HCT116 (cell line): ENCODE measurements around the gene SAMD4A. TPM values are rescaled to one million over a fixed set of nuclear protein-coding genes. Genes with fewer than 3 reads are reported as not detected.

Source experiments
- ATAC-seq: fragments of 200-7000 bp; cut with Tn5 transposase; 2 replicates; pipeline ENCODE4 v1.9.1; 2020; ENCODE audit warnings: mild to moderate bottlenecking, moderate library complexity
- BruUV-seq: library from RNA; stranded (reverse); fragments of 400-500 nt; replicated peaks from 2 replicates; lab custom pipeline; 2021; lab: Mats Ljungman, UMichigan
- CTCF ChIA-PET: fragments of 300-600 bp; sonication (Branson Sonifier 250); formaldehyde crosslinking; loops from one replicate; lab custom pipeline; 2021; ENCODE audit warnings: antibody characterized with exemption; lab: Charles Lee
- POLR2A ChIA-PET: fragments of 300-600, 350-600 bp; sonication (Branson Sonifier 250); formaldehyde crosslinking; loops from one replicate; lab custom pipeline; 2021; ENCODE audit warnings: antibody characterized with exemption; lab: Charles Lee
- RAD21 ChIA-PET, 2 experiments: fragments of 300-600 bp; sonication (Branson Sonifier 250); formaldehyde crosslinking; loops; one replicate each; lab custom pipeline; 2023; ENCODE audit warnings: low total read pairs in 2 of 2; ENCODE audit not compliant: uncharacterized antibody in 2 of 2, unreplicated experiment in 2 of 2, low non-redundant PET in 1 of 2; lab: Charles Lee
- DNase-seq: peaks from one replicate; pipeline ENCODE4 v3.0.0-alpha.2; 2010; ENCODE audit warnings: low read depth, low spot score
- H2AFZ ChIP-seq: fragments of 200-600 bp; shearing (Covaris generic), sonication (generic); 2 replicates; pipeline ENCODE4 v1.6.1; 2017; ENCODE audit warnings: low read depth, mixed run types, mixed read lengths, antibody characterized with exemption, low read length; ENCODE audit not compliant: poor library complexity, severe bottlenecking
- H3K27ac ChIP-seq: 2 replicates; pipeline ENCODE4 v1.5.1; 2012; ENCODE audit warnings: low read depth, low read length
- H3K27me3 ChIP-seq: fragments of 200-600 bp; sonication (generic); 2 replicates; pipeline ENCODE4 v1.6.1; 2016; ENCODE audit warnings: mixed run types, low read length, mixed read lengths; ENCODE audit not compliant: insufficient read depth
- H3K36me3 ChIP-seq, 2 experiments: fragments of 200-500 bp in 1 of 2; fragments of 200-600 bp in 1 of 2; sonication (Bioruptor generic) in 1 of 2; sonication (generic) in 1 of 2; 2 replicates each; pipeline versions ENCODE4 v1.5.1 to v1.6.1; 2014 to 2016; ENCODE audit warnings: low read length in 2 of 2, inconsistent platforms in 1 of 2, mixed read lengths in 1 of 2, mixed run types in 1 of 2; ENCODE audit not compliant: insufficient read depth in 2 of 2, control insufficient read depth in 1 of 2
- H3K4me1 ChIP-seq, 2 experiments: fragments of 200-600 bp in 1 of 2; sonication (generic) in 1 of 2; 2 replicates each; pipeline versions ENCODE4 v1.5.1 to v1.6.1; 2012 to 2017; ENCODE audit warnings: low read length in 2 of 2, inconsistent platforms in 1 of 2, mild to moderate bottlenecking in 1 of 2, mixed read lengths in 1 of 2, mixed run types in 1 of 2, moderate library complexity in 1 of 2; ENCODE audit not compliant: insufficient read depth in 2 of 2, control insufficient read depth in 1 of 2
- H3K4me2 ChIP-seq: fragments of 200-600 bp; sonication (generic); 2 replicates; pipeline ENCODE4 v1.6.1; 2017; ENCODE audit warnings: mixed run types, low read length, mixed read lengths
- H3K4me3 ChIP-seq, 2 experiments: fragments of 200-600 bp in 1 of 2; sonication (generic) in 1 of 2; replicated peaks in 1 of 2; 2 replicates each; pipeline ENCODE4 v1.5.1; 2011 to 2016; ENCODE audit warnings: low read length in 2 of 2, control low read depth in 1 of 2, low read depth in 1 of 2, mild to moderate bottlenecking in 1 of 2, mixed read lengths in 1 of 2, mixed run types in 1 of 2
- H3K79me2 ChIP-seq: fragments of 200-600 bp; sonication (generic); 2 replicates; pipeline ENCODE4 v1.6.1; 2017; ENCODE audit warnings: mild to moderate bottlenecking, mixed run types, low read length, moderate library complexity, mixed read lengths; ENCODE audit not compliant: insufficient read depth
- H3K9ac ChIP-seq: fragments of 200-600 bp; sonication (generic); 2 replicates; pipeline ENCODE4 v1.6.1; 2016; ENCODE audit warnings: low read length, mixed read lengths
- H3K9me2 ChIP-seq: fragments of 200-600 bp; sonication (generic), shearing (Covaris generic); 2 replicates; pipeline ENCODE4 v1.6.1; 2017; ENCODE audit warnings: mixed run types, mild to moderate bottlenecking, moderate library complexity; ENCODE audit not compliant: insufficient read depth
- H3K9me3 ChIP-seq, 2 experiments: fragments of 200-500 bp in 1 of 2; fragments of 200-600 bp in 1 of 2; sonication (Bioruptor generic) in 1 of 2; sonication (generic) in 1 of 2; 2 replicates each; pipeline ENCODE4 v1.6.1; 2014 to 2017; ENCODE audit warnings: low read length in 2 of 2, mixed read lengths in 2 of 2, inconsistent platforms in 1 of 2, low read depth in 1 of 2, mild to moderate bottlenecking in 1 of 2, mixed run types in 1 of 2, moderate library complexity in 1 of 2; ENCODE audit not compliant: control insufficient read depth in 1 of 2, insufficient read depth in 1 of 2
- H4K20me1 ChIP-seq: fragments of 200-600 bp; sonication (generic), shearing (Covaris generic); 2 replicates; pipeline ENCODE4 v1.6.1; 2017; ENCODE audit warnings: mixed run types, mild to moderate bottlenecking, moderate library complexity; ENCODE audit not compliant: insufficient read depth
- CBX3 ChIP-seq: IDR thresholded peaks from 2 replicates; pipeline ENCODE4 v1.6.1; 2012; ENCODE audit warnings: low read depth
- CEBPB ChIP-seq: IDR thresholded peaks from 2 replicates; pipeline ENCODE4 v1.6.1; 2012; ENCODE audit warnings: low read depth
- EGR1 ChIP-seq: IDR thresholded peaks from 2 replicates; pipeline ENCODE4 v1.6.1; 2012; ENCODE audit warnings: low read depth
- ELF1 ChIP-seq: IDR thresholded peaks from 2 replicates; pipeline ENCODE4 v1.6.1; 2012; ENCODE audit warnings: low read depth, borderline replicate concordance
- EZH2phosphoT487 ChIP-seq: fragments of 200-600 bp; IDR thresholded peaks from 2 replicates; pipeline ENCODE4 v1.6.1; 2018; ENCODE audit warnings: antibody characterized with exemption, borderline replicate concordance
- JUND ChIP-seq: IDR thresholded peaks from 2 replicates; pipeline ENCODE4 v1.6.1; 2012
- POLR2A ChIP-seq: IDR thresholded peaks from 2 replicates; pipeline ENCODE4 v1.7.0; 2011; ENCODE audit warnings: borderline replicate concordance; ENCODE audit not compliant: insufficient read depth, insufficient read length; ENCODE audit errors: extremely low read depth
- POLR2AphosphoS5 ChIP-seq: IDR thresholded peaks from 2 replicates; pipeline ENCODE4 v1.6.1; 2011; ENCODE audit warnings: mild to moderate bottlenecking, low read depth, low read length, moderate library complexity
- RAD21 ChIP-seq: IDR thresholded peaks from 2 replicates; pipeline ENCODE4 v1.6.1; 2012; ENCODE audit warnings: low read depth, mild to moderate bottlenecking
- SIN3A ChIP-seq: IDR thresholded peaks from 2 replicates; pipeline ENCODE4 v1.6.1; 2012; ENCODE audit warnings: low read depth
- SRF ChIP-seq: IDR thresholded peaks from 2 replicates; pipeline ENCODE4 v1.6.1; 2012; ENCODE audit warnings: low read depth
- TCF7L2 ChIP-seq: IDR thresholded peaks from 2 replicates; pipeline ENCODE4 v1.7.0; 2011; ENCODE audit warnings: borderline replicate concordance, inconsistent platforms; ENCODE audit not compliant: insufficient read depth, insufficient read length; ENCODE audit errors: extremely low read depth
- ZFX ChIP-seq: fragments of 450-650 bp; IDR thresholded peaks from 2 replicates; pipeline ENCODE4 v1.6.1; 2017
- ZNF274 ChIP-seq: fragments of 200-500 bp; sonication (Bioruptor generic); IDR thresholded peaks from 2 replicates; pipeline ENCODE4 v1.6.1; 2014; ENCODE audit warnings: mild to moderate bottlenecking, low read depth, low read length, inconsistent platforms
- intact Hi-C: fragments of 100-400 bp; cut with micrococcal nuclease; formaldehyde crosslinking; loops from 2 replicates; pipeline ENCODE4 v1.10.0; 2022
- total RNA-seq: library from RNA; stranded (reverse); gene quantifications from one replicate; pipeline ENCODE4 v1.2.1, GENCODE V29; 2021; ENCODE audit not compliant: unreplicated experiment
- TF ChIP-seq, protein P1 (sequence below): IDR thresholded peaks from 2 replicates; pipeline ENCODE4 v1.6.1; 2012
- TF ChIP-seq, protein P2 (sequence below): IDR thresholded peaks from 2 replicates; pipeline ENCODE4 v1.6.1; 2012; ENCODE audit warnings: low read depth
- TF ChIP-seq, protein P3 (sequence below), 3 experiments: fragments of 200-600 bp in 1 of 3; sonication (generic) in 1 of 3; IDR thresholded peaks in 2 of 3; conservative IDR thresholded peaks in 1 of 3; 2 replicates each; pipeline ENCODE4 v1.5.1; 2012 to 2017; ENCODE audit warnings: low read depth in 2 of 3, low read length in 2 of 3, antibody characterized with exemption in 1 of 3, borderline replicate concordance in 1 of 3, control low read depth in 1 of 3, mild to moderate bottlenecking in 1 of 3, mixed read lengths in 1 of 3, mixed run types in 1 of 3, moderate library complexity in 1 of 3; ENCODE audit not compliant: insufficient read depth in 1 of 3
- TF ChIP-seq, protein P4 (sequence below): IDR thresholded peaks from 2 replicates; pipeline ENCODE4 v1.6.1; 2011; ENCODE audit warnings: mild to moderate bottlenecking, low read length, moderate library complexity; ENCODE audit not compliant: insufficient replicate concordance; ENCODE audit errors: extremely low read depth

Gene SAMD4A
- total RNA-seq, 1 experiment from 2014 or later = 9.0 TPM

DNA sequence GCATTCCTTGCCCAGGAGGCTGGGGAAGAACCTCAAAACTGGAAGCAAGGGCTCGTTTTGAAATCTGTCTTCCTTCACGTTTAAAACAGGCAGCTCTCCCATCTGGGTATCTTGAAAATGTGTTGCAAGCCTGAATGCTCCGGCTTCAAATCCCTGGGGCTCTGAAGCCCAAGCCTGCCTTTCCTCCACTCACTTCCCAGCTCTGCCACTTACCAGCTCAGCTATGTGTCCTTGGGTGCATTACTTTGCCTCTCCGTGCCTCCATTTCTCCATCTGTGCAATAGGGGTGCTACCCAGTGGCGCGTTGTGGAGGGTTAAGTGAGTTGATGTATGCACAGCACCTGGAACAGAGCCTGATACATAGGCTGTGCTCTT, 238.1 kb downstream of the SAMD4A start:
- no peak overlapping the region for H3K9ac ChIP-seq
- H3K4me1 ChIP-seq = peaks cover 0 to 5% of the 10 kb centered on the region in 2 experiments; a peak in 1 of 4 replicates
- ATAC-seq (no peak), DNase-seq (no peak)
- ChIA-PET RAD21 (interaction anchor here in 1 of 2 experiments (1.5 kb wide), 1 partner anchor 241 kb away, joined by 3 read pairs; no protein-coding TSS in a partner anchor), POLR2A (interaction anchor here (1.5 kb wide), 1 partner anchor 241 kb away, joined by 5 read pairs; no protein-coding TSS in a partner anchor), CTCF (interaction anchor here (1.1 to 4.3 kb wide), 3 partner anchors 11 to 438 kb away, joined by 3 to 46 read pairs (median 17); no protein-coding TSS in a partner anchor)
- H3K27ac ChIP-seq = no peak overlapping the region
- no peaks in the 10 kb centered on the region for H3K27me3 ChIP-seq
- no peak overlapping the region for H3K4me3 ChIP-seq
- BruUV-seq = no TSS peak
- intact Hi-C loops = loop anchor here (2.0 kb wide), 1 partner anchor 438 kb away; no protein-coding TSS in a partner anchor
- no peak overlapping the region for H3K4me2 ChIP-seq
- no peak overlapping the region for H2AFZ ChIP-seq
- no peaks in the 10 kb centered on the region for H3K79me2 ChIP-seq
- no peaks in the 10 kb centered on the region for H3K9me3 ChIP-seq
- H4K20me1 ChIP-seq = no peaks in the 10 kb centered on the region
- H3K9me2 ChIP-seq = no peaks in the 10 kb centered on the region
- H3K36me3 ChIP-seq = no peaks in the 10 kb centered on the region
- TF ChIP-seq TCF7L2 = no peak
- TF ChIP-seq, protein P1, sequence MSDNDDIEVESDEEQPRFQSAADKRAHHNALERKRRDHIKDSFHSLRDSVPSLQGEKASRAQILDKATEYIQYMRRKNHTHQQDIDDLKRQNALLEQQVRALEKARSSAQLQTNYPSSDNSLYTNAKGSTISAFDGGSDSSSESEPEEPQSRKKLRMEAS = no peak
- TF ChIP-seq EGR1 = no peak
- TF ChIP-seq, protein P2, sequence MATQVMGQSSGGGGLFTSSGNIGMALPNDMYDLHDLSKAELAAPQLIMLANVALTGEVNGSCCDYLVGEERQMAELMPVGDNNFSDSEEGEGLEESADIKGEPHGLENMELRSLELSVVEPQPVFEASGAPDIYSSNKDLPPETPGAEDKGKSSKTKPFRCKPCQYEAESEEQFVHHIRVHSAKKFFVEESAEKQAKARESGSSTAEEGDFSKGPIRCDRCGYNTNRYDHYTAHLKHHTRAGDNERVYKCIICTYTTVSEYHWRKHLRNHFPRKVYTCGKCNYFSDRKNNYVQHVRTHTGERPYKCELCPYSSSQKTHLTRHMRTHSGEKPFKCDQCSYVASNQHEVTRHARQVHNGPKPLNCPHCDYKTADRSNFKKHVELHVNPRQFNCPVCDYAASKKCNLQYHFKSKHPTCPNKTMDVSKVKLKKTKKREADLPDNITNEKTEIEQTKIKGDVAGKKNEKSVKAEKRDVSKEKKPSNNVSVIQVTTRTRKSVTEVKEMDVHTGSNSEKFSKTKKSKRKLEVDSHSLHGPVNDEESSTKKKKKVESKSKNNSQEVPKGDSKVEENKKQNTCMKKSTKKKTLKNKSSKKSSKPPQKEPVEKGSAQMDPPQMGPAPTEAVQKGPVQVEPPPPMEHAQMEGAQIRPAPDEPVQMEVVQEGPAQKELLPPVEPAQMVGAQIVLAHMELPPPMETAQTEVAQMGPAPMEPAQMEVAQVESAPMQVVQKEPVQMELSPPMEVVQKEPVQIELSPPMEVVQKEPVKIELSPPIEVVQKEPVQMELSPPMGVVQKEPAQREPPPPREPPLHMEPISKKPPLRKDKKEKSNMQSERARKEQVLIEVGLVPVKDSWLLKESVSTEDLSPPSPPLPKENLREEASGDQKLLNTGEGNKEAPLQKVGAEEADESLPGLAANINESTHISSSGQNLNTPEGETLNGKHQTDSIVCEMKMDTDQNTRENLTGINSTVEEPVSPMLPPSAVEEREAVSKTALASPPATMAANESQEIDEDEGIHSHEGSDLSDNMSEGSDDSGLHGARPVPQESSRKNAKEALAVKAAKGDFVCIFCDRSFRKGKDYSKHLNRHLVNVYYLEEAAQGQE = no peak
- TF ChIP-seq SRF = no peak
- TF ChIP-seq, protein P3, sequence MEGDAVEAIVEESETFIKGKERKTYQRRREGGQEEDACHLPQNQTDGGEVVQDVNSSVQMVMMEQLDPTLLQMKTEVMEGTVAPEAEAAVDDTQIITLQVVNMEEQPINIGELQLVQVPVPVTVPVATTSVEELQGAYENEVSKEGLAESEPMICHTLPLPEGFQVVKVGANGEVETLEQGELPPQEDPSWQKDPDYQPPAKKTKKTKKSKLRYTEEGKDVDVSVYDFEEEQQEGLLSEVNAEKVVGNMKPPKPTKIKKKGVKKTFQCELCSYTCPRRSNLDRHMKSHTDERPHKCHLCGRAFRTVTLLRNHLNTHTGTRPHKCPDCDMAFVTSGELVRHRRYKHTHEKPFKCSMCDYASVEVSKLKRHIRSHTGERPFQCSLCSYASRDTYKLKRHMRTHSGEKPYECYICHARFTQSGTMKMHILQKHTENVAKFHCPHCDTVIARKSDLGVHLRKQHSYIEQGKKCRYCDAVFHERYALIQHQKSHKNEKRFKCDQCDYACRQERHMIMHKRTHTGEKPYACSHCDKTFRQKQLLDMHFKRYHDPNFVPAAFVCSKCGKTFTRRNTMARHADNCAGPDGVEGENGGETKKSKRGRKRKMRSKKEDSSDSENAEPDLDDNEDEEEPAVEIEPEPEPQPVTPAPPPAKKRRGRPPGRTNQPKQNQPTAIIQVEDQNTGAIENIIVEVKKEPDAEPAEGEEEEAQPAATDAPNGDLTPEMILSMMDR (IDR thresholded peaks at IDR 0.05 in 2 of 3, conservative IDR thresholded peaks at IDR 0.05 in 1 of 3; ENCODE audit: borderline replicate concordance in 1 of 3, insufficient read depth in 1 of 3, low read depth in 2 of 3, low read length in 2 of 3) = no peak
- TF ChIP-seq SIN3A = no peak
- TF ChIP-seq POLR2AphosphoS5 = no peak
- no peak for TF ChIP-seq ZNF274
- TF ChIP-seq, protein P4, sequence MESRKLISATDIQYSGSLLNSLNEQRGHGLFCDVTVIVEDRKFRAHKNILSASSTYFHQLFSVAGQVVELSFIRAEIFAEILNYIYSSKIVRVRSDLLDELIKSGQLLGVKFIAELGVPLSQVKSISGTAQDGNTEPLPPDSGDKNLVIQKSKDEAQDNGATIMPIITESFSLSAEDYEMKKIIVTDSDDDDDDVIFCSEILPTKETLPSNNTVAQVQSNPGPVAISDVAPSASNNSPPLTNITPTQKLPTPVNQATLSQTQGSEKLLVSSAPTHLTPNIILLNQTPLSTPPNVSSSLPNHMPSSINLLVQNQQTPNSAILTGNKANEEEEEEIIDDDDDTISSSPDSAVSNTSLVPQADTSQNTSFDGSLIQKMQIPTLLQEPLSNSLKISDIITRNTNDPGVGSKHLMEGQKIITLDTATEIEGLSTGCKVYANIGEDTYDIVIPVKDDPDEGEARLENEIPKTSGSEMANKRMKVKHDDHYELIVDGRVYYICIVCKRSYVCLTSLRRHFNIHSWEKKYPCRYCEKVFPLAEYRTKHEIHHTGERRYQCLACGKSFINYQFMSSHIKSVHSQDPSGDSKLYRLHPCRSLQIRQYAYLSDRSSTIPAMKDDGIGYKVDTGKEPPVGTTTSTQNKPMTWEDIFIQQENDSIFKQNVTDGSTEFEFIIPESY = no peak
- no peak for TF ChIP-seq EZH2phosphoT487
- TF ChIP-seq CBX3 = no peak
- no peak for TF ChIP-seq ELF1
- no peak for TF ChIP-seq ZFX
- no peak for TF ChIP-seq CEBPB
- TF ChIP-seq POLR2A = no peak
- no peak for TF ChIP-seq RAD21
- TF ChIP-seq JUND = no peak
